ENCODE results near the gene TRAIP.
"Not testable (repeated sequence)": the region's sequence is repeated elsewhere in the genome, so short reads cannot be mapped to it uniquely, and the experiment has no call there.

Gene TRAIP

GRCh38 chr3:49856181-49857005 is at the start of gene TRAIP:
Gene TRAIP (minus strand): TSS chr3:49856564. CDS start chr3:49856453, 111 bp downstream.
- peak; percentile 71 for DNase-seq

- DNase-seq, result not testable (repeated sequence)
Measured at GRCh38 chr3:49904448-49904847, 48.1 kb upstream of the TRAIP start.

- peak; percentile 66 for DNase-seq
Measured at GRCh38 chr3:49903451-49904424, 47.4 kb upstream of the TRAIP start, which contains the start of gene MST1R. Gene MST1R (minus strand): TSS chr3:49903873. CDS start chr3:49903609, 264 bp downstream.

- DNase-seq, result no peak
Measured at GRCh38 chr3:49902511-49903345, 46.4 kb upstream of the TRAIP start.

- no peak for DNase-seq
Measured at GRCh38 chr3:49901366-49902339, 45.3 kb upstream of the TRAIP start.

- no peak for DNase-seq
Measured at GRCh38 chr3:49900491-49901153, 44.3 kb upstream of the TRAIP start.

- no peak for DNase-seq
Measured at GRCh38 chr3:49899815-49900214, 43.5 kb upstream of the TRAIP start.

- DNase-seq, result no peak
Measured at GRCh38 chr3:49898991-49899390, 42.6 kb upstream of the TRAIP start.

- DNase-seq, result no peak
Measured at GRCh38 chr3:49896345-49896744, 40.0 kb upstream of the TRAIP start.

- no peak for DNase-seq
Measured at GRCh38 chr3:49895791-49896190, 39.4 kb upstream of the TRAIP start.

- DNase-seq, result no peak
Measured at GRCh38 chr3:49889296-49889695, 32.9 kb upstream of the TRAIP start.

GRCh38 chr3:49886922-49887265 is 30.5 kb upstream of the TRAIP start:
- DNase-seq, result no peak

GRCh38 chr3:49883998-49884397 is 27.6 kb upstream of the TRAIP start:
- DNase-seq, result no peak

GRCh38 chr3:49882166-49882565 is 25.8 kb upstream of the TRAIP start:
- no peak for DNase-seq

- DNase-seq, result no peak
Measured at GRCh38 chr3:49880581-49881315, 24.4 kb upstream of the TRAIP start.

GRCh38 chr3:49879721-49880120 is 23.4 kb upstream of the TRAIP start:
- DNase-seq, result no peak

- DNase-seq, result no peak
Measured at GRCh38 chr3:49878686-49879085, 22.3 kb upstream of the TRAIP start.

- DNase-seq, result no peak
Measured at GRCh38 chr3:49877716-49878115, 21.4 kb upstream of the TRAIP start.

- no peak for DNase-seq
Measured at GRCh38 chr3:49876567-49876966, 20.2 kb upstream of the TRAIP start.

- no peak for DNase-seq
Measured at GRCh38 chr3:49873623-49874022, 17.3 kb upstream of the TRAIP start.
